Upper lobe of right lung (tissue), 1 donor: ENCODE measurements around the gene KDM2A. TPM values are rescaled to one million over a fixed set of nuclear protein-coding genes. Genes with fewer than 3 reads are reported as not detected.

Source experiments
- ATAC-seq: fragments of 200-7000 bp; cut with Tn5 transposase; one replicate; pipeline ENCODE4 v1.9.1; 2020; ENCODE audit warnings: mild to moderate bottlenecking, moderate library complexity
- DNase-seq: peaks from one replicate; pipeline ENCODE4 v3.0.0-alpha.2; 2020
- H3K27ac ChIP-seq: fragments of 200-600 bp; one replicate; pipeline ENCODE4 v1.8.0; 2022
- H3K27me3 ChIP-seq: fragments of 200-600 bp; one replicate; pipeline ENCODE4 v1.8.0; 2022; ENCODE audit warnings: mild to moderate bottlenecking
- H3K36me3 ChIP-seq: fragments of 200-600 bp; one replicate; pipeline ENCODE4 v1.8.0; 2022
- H3K4me1 ChIP-seq: fragments of 200-600 bp; one replicate; pipeline ENCODE4 v1.8.0; 2022
- H3K4me3 ChIP-seq: fragments of 200-600 bp; one replicate; pipeline ENCODE4 v1.8.0; 2022; ENCODE audit warnings: mild to moderate bottlenecking
- H3K9me3 ChIP-seq: fragments of 200-600 bp; one replicate; pipeline ENCODE4 v1.8.0; 2022
- CTCF ChIP-seq: fragments of 200-600 bp; IDR thresholded peaks from one replicate; pipeline ENCODE4 v1.8.0; 2022; ENCODE audit warnings: antibody characterized with exemption
- intact Hi-C: fragments of 100-400 bp; cut with DNase I; formaldehyde crosslinking; loops from one replicate; pipeline ENCODE4 v1.11.0; 2022
- total RNA-seq: library from RNA; stranded (reverse); fragmentation: NEBNext Ultra II Directional; extraction: Animal tissue kit (Norgen Biotek cat#: 25700); gene quantifications from one replicate; pipeline ENCODE4 v1.2.1, GENCODE V29; 2021
- donor health status: DM: no; HTN: yes; CAD: no; lungs with severe emphysema.

Gene KDM2A
- total RNA-seq, 1 donor from 2014 or later = 79.5 TPM

- ATAC-seq = no peak
- peak; percentile 30 for DNase-seq
- Histone ChIP-seq H3K27me3 (no peaks in the 10 kb centered on the region), H3K4me1 (peaks cover 18% of the 10 kb centered on the region), H3K4me3 (no peak overlapping the region), H3K27ac (no peak overlapping the region), H3K36me3 (peaks cover 44% of the 10 kb centered on the region), H3K9me3 (peaks cover 6% of the 10 kb centered on the region)
- intact Hi-C loops = no loop called here
- TF ChIP-seq CTCF = no peak
Observed at GRCh38 chr11:67298786-67299185, 179.7 kb downstream of the KDM2A start.

- Histone ChIP-seq H3K27ac (no peak overlapping the region), H3K36me3 (peaks cover 44% of the 10 kb centered on the region), H3K4me1 (peaks cover 24% of the 10 kb centered on the region), H3K4me3 (no peak overlapping the region), H3K27me3 (no peaks in the 10 kb centered on the region), H3K9me3 (peaks cover 6% of the 10 kb centered on the region)
- no peak for ATAC-seq
- intact Hi-C loops = no loop called here
- peak; percentile 54 for DNase-seq
- no peak for TF ChIP-seq CTCF
Observed at GRCh38 chr11:67299471-67300191, 180.6 kb downstream of the KDM2A start.

- Histone ChIP-seq H3K4me3 (no peak overlapping the region), H3K9me3 (peaks cover 6% of the 10 kb centered on the region), H3K36me3 (peaks cover 44% of the 10 kb centered on the region), H3K4me1 (peaks cover 25% of the 10 kb centered on the region), H3K27me3 (no peaks in the 10 kb centered on the region), H3K27ac (no peak overlapping the region)
- ATAC-seq (no peak), DNase-seq (peak; percentile 53)
- no peak for TF ChIP-seq CTCF
- intact Hi-C loops = no loop called here
Observed at GRCh38 chr11:67300256-67300755, 181.2 kb downstream of the KDM2A start.

- H3K36me3 ChIP-seq = peaks cover 44% of the 10 kb centered on the region
- DNase-seq = peak; percentile 65
- TF ChIP-seq CTCF = no peak
- intact Hi-C loops = no loop called here
- peaks cover 25% of the 10 kb centered on the region for H3K4me1 ChIP-seq
- H3K27ac ChIP-seq = no peak overlapping the region
- no peaks in the 10 kb centered on the region for H3K27me3 ChIP-seq
- peaks cover 2% of the 10 kb centered on the region for H3K9me3 ChIP-seq
- no peak overlapping the region for H3K4me3 ChIP-seq
- ATAC-seq = no peak
Observed at GRCh38 chr11:67300756-67301312, 181.8 kb downstream of the KDM2A start.

GRCh38 chr11:67301313-67301921, 182.4 kb downstream of the KDM2A start:
- Histone ChIP-seq H3K36me3 (peaks cover 42% of the 10 kb centered on the region), H3K4me1 (peaks cover 25% of the 10 kb centered on the region), H3K9me3 (no peaks in the 10 kb centered on the region), H3K4me3 (no peak overlapping the region), H3K27me3 (no peaks in the 10 kb centered on the region), H3K27ac (peak overlapping the region; percentile 86)
- intact Hi-C loops = no loop called here
- no peak for TF ChIP-seq CTCF
- DNase-seq = peak; percentile 66
- no peak for ATAC-seq
